Fibroblast of villous mesenchyme (primary cell): ENCODE data around the gene SEMA6C. TPM values are rescaled to one million over a fixed set of nuclear protein-coding genes. Genes with fewer than 3 reads are reported as not detected.

Experiments used
- DNase-seq: peaks from one replicate; pipeline ENCODE4 v3.0.0-alpha.2; 2010; ENCODE audit warnings: low read depth
- H3K4me3 ChIP-seq: 2 replicates; pipeline ENCODE4 v1.5.1; 2011; ENCODE audit warnings: low read depth, mild to moderate bottlenecking, low read length
- CTCF ChIP-seq: IDR thresholded peaks from 2 replicates; pipeline ENCODE4 v1.5.1; 2012; ENCODE audit warnings: low read depth, mild to moderate bottlenecking, low read length; ENCODE audit not compliant: insufficient read depth
- total RNA-seq: library from RNA; depleted of rRNA; stranded (reverse); fragments of >200 nt; gene quantifications from 2 replicates; pipeline ENCODE4 v1.2.3, GENCODE V29; 2012

SEMA6C gene
- total RNA-seq, 1 donor: 0.86 TPM

GRCh38 chr1:151130987-151131586, 15.3 kb downstream of the SEMA6C start:
- DNase-seq: peak; percentile 91
- H3K4me3 ChIP-seq: peak overlapping the region; percentile 52
- TF ChIP-seq CTCF: no peak

GRCh38 chr1:151128800-151129199, 17.6 kb downstream of the SEMA6C start:
- TF ChIP-seq CTCF: no peak
- no peak overlapping the region for H3K4me3 ChIP-seq
- no peak for DNase-seq

GRCh38 chr1:151124763-151125403, 21.5 kb downstream of the SEMA6C start:
- no peak for TF ChIP-seq CTCF

GRCh38 chr1:151113877-151114276, 32.6 kb downstream of the SEMA6C start:
- TF ChIP-seq CTCF: no peak
- no peak for DNase-seq
- no peak overlapping the region for H3K4me3 ChIP-seq

More at GRCh38 chr1:151124763-151125403, 21.5 kb downstream of the SEMA6C start:
- DNase-seq: no peak
- no peak overlapping the region for H3K4me3 ChIP-seq

- TF ChIP-seq CTCF: no peak
- DNase-seq: no peak
- no peak overlapping the region for H3K4me3 ChIP-seq
Observed at GRCh38 chr1:151108331-151108730, 38.1 kb downstream of the SEMA6C start.

GRCh38 chr1:151106894-151107293, 39.5 kb downstream of the SEMA6C start:
- TF ChIP-seq CTCF: no peak

More at GRCh38 chr1:151106894-151107293, 39.5 kb downstream of the SEMA6C start:
- no peak for DNase-seq
- H3K4me3 ChIP-seq: no peak overlapping the region
